Smooth muscle cell (in vitro differentiated cells): ENCODE measurements around the gene B9D1. TPM values are rescaled to one million over a fixed set of nuclear protein-coding genes. Genes with fewer than 3 reads are reported as not detected.

ENCODE experiments used
- DNase-seq: peaks from one replicate; lab custom pipeline; 2025; ENCODE audit not compliant: unreplicated experiment; lab: John Stamatoyannopoulos, UW
- H2AFZ ChIP-seq: fragments of 200-600 bp; sonication (generic); 2 replicates; pipeline ENCODE4 v1.6.0; 2016; ENCODE audit warnings: antibody characterized with exemption, low read depth, mild to moderate bottlenecking
- H3F3A ChIP-seq: fragments of 200-600 bp; sonication (generic); 2 replicates; pipeline ENCODE4 v1.6.0; 2017; ENCODE audit warnings: antibody characterized with exemption, low read depth
- H3K27ac ChIP-seq: fragments of 200-600 bp; sonication (generic); 2 replicates; pipeline ENCODE4 v1.5.1; 2016; ENCODE audit warnings: low read depth, mild to moderate bottlenecking
- H3K27me3 ChIP-seq: fragments of 200-600 bp; sonication (generic); 2 replicates; pipeline ENCODE4 v1.6.1; 2016; ENCODE audit warnings: low read depth, mild to moderate bottlenecking
- H3K36me3 ChIP-seq: fragments of 200-600 bp; sonication (generic); 2 replicates; pipeline ENCODE4 v1.5.1; 2016; ENCODE audit warnings: low read depth
- H3K4me1 ChIP-seq: fragments of 200-600 bp; sonication (generic); 2 replicates; pipeline ENCODE4 v1.5.1; 2016; ENCODE audit warnings: low read depth
- H3K4me2 ChIP-seq: fragments of 200-600 bp; sonication (generic); 2 replicates; pipeline ENCODE4 v1.6.0; 2016; ENCODE audit warnings: mild to moderate bottlenecking
- H3K4me3 ChIP-seq: fragments of 200-600 bp; sonication (generic); 2 replicates; pipeline ENCODE4 v1.5.1; 2016; ENCODE audit warnings: mild to moderate bottlenecking
- H3K79me2 ChIP-seq: fragments of 200-600 bp; sonication (generic); 2 replicates; pipeline ENCODE4 v1.6.0; 2016; ENCODE audit warnings: low read depth, mild to moderate bottlenecking
- H3K9ac ChIP-seq: fragments of 200-600 bp; sonication (generic); 2 replicates; pipeline ENCODE4 v1.6.0; 2016; ENCODE audit warnings: low read depth
- H3K9me3 ChIP-seq: fragments of 200-600 bp; sonication (generic); replicated peaks from 2 replicates; pipeline ENCODE4 v1.5.1; 2016; ENCODE audit warnings: low read depth
- H4K20me1 ChIP-seq: fragments of 200-600 bp; sonication (generic); 2 replicates; pipeline ENCODE4 v1.6.0; 2016; ENCODE audit warnings: low read depth
- CTCF ChIP-seq: fragments of 200-600 bp; sonication (generic); IDR thresholded peaks from 2 replicates; pipeline ENCODE4 v1.5.1; 2017; ENCODE audit warnings: borderline replicate concordance, mild to moderate bottlenecking, antibody characterized with exemption; ENCODE audit not compliant: insufficient read depth, poor library complexity, severe bottlenecking
- WGBS: methylation state at CpG from one replicate; pipeline ENCODE4 v1.1.7; 2016; ENCODE audit warnings: low lambda C conversion rate; 5-methylcytosine and 5-hydroxymethylcytosine counted together
- polyA plus RNA-seq: library from polyadenylated mRNA; unstranded; fragments of >200 nt; fragmentation: Nextera tagmentation; extraction: Ambion mirVana; gene quantifications from 2 replicates; pipeline ENCODE4 v1.2.1, GENCODE V29; 2016
- total RNA-seq: library from RNA; depleted of rRNA; stranded (reverse); fragments of >200 nt; gene quantifications from 2 replicates; pipeline ENCODE4 v1.2.3, GENCODE V29; 2014

Gene B9D1
- total and polyA plus RNA-seq, 2 experiments from 2014 or later: 21.9 to 45.5 TPM

DNA sequence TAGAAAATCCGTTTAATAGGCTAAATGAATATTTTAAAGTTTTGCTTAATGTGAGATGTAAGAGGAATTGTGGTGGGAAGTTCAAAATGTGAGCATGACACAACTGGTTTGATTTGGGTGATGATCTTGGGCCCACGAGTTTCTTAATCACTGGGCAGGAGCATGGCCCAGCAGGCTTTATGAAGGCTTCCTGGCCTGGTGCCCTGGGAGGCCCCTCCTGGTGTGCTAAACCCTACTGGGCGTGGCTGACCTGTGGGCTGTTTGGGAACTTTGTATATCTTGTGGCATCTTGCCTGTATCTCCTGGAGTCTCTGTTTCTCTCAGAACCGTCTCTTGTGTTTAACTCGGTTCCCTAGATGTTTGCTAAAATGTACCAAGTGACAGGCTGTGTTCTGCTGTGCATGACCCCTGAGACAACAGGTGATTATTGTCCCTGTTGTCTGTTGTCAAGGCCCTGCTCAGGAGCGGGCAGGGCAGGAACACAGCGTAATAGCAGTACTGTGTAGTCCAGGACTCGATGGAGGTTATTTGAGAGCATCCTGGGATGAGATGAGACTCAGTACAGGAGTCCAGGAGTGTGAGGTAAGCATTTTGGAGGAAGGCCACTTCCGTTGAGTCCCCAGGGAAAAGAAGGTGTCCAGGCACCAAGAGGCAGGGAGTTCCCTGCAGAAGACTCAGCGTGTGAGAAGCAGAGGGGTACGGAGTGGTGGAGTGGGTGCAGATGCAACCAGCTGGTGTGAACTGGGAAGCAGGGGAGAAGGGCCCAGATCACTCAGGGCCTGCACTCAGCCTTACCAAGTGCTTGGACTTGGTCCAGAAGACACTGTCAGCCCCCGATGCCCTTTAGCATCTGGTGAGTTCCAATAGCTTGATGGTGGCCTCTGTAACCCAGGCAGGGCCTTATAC lies 48.5 kb downstream of the B9D1 start:
- no peaks in the 10 kb centered on the region for H3K9me3 ChIP-seq
- no peak overlapping the region for H3K27ac ChIP-seq
- H3K79me2 ChIP-seq: no peaks in the 10 kb centered on the region
- no peak overlapping the region for H3K4me2 ChIP-seq
- no peaks in the 10 kb centered on the region for H3K36me3 ChIP-seq
- WGBS: 96% methylated on average over 12 of the region's 12 CpGs
- H3F3A ChIP-seq: no peaks in the 10 kb centered on the region
- no peak for DNase-seq
- peaks cover 9% of the 10 kb centered on the region for H3K4me1 ChIP-seq
- no peak for TF ChIP-seq CTCF
- H3K27me3 ChIP-seq: no peaks in the 10 kb centered on the region
- no peak overlapping the region for H3K9ac ChIP-seq
- no peak overlapping the region for H2AFZ ChIP-seq
- H3K4me3 ChIP-seq: no peak overlapping the region
- H4K20me1 ChIP-seq: peaks cover 27% of the 10 kb centered on the region

DNA sequence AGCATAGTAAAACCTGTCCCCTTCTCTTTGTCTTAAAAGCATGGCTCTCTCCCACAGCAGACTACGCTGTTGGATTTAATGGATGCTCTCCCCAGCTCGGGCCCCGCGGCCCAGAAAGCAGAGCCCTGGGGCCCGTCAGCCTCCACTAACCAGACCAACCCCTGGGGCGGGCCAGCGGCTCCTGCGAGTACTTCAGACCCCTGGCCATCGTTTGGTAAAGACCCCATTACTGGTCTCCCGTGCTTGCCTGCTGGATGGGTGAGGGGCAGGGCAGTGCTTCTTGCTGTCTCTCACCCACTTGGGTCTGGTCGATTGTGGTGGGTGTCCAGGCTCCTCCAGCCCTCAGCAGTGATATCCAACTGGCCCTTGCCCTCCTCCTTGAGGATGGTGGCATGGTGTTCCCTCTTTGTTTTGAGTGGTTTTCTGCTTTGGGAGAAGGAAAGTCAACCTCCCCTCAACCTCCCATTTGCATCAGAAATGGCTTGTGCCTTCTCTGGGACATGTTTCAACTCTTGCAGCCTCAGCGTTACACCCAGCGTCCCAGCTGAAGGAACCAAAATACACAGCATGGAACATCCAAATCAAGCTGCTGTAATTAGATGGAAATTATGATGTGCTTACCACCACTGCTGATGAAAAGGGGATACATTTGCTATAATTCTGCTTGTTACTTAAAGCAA lies 49.3 kb downstream of the B9D1 start:
- no peak for TF ChIP-seq CTCF
- Histone ChIP-seq H2AFZ (no peak overlapping the region), H3F3A (no peaks in the 10 kb centered on the region), H3K4me3 (no peak overlapping the region), H3K79me2 (no peaks in the 10 kb centered on the region), H4K20me1 (peaks cover 34% of the 10 kb centered on the region), H3K27me3 (no peaks in the 10 kb centered on the region), H3K4me1 (peaks cover 9% of the 10 kb centered on the region), H3K36me3 (no peaks in the 10 kb centered on the region), H3K27ac (no peak overlapping the region), H3K4me2 (no peak overlapping the region), H3K9ac (no peak overlapping the region), H3K9me3 (no peaks in the 10 kb centered on the region)
- no peak for DNase-seq
- WGBS: 96% methylated on average over 13 of the region's 13 CpGs

- peaks cover 9% of the 10 kb centered on the region for H3K4me1 ChIP-seq
- H3K36me3 ChIP-seq: no peaks in the 10 kb centered on the region
- H4K20me1 ChIP-seq: peaks cover 42% of the 10 kb centered on the region
- WGBS: 92% methylated on average over 7 of the region's 7 CpGs
- no peak overlapping the region for H3K4me3 ChIP-seq
- no peak overlapping the region for H3K27ac ChIP-seq
- no peak overlapping the region for H3K9ac ChIP-seq
- no peak overlapping the region for H2AFZ ChIP-seq
- no peaks in the 10 kb centered on the region for H3K27me3 ChIP-seq
- H3K79me2 ChIP-seq: peaks cover 4% of the 10 kb centered on the region
- no peak for DNase-seq
- H3K9me3 ChIP-seq: no peaks in the 10 kb centered on the region
- H3F3A ChIP-seq: no peaks in the 10 kb centered on the region
- no peak overlapping the region for H3K4me2 ChIP-seq
- TF ChIP-seq CTCF: no peak
These were observed 50.1 kb downstream of the B9D1 start for GRCh38 chr17:19312406-19312805.
